H9 (cell line): ENCODE measurements around the gene IL1RAPL2. TPM values are rescaled to one million over a fixed set of nuclear protein-coding genes. Genes with fewer than 3 reads are reported as not detected.

Experiments used
- DNase-seq: peaks from one replicate; pipeline ENCODE4 v3.0.0-alpha.2; 2017
- H2AFZ ChIP-seq: one replicate; pipeline ENCODE4 v1.6.1; 2013; ENCODE audit warnings: mild to moderate bottlenecking, low read length, control low read depth, moderate library complexity
- H2AK5ac ChIP-seq: 2 replicates; pipeline ENCODE4 v1.6.1; 2013; ENCODE audit warnings: low read length, control low read depth, mixed read lengths; ENCODE audit not compliant: insufficient read length
- H2BK120ac ChIP-seq: one replicate; pipeline ENCODE4 v1.6.1; 2013; ENCODE audit warnings: low read depth, mild to moderate bottlenecking, low read length, control low read depth, inconsistent platforms; ENCODE audit not compliant: poor library complexity, severe bottlenecking
- H2BK12ac ChIP-seq: 2 replicates; pipeline ENCODE4 v1.6.1; 2013; ENCODE audit warnings: low read length, control low read depth, mixed read lengths, low read depth; ENCODE audit not compliant: insufficient read length
- H2BK15ac ChIP-seq: 2 replicates; pipeline ENCODE4 v1.6.1; 2013; ENCODE audit warnings: low read depth, low read length, control low read depth
- H2BK20ac ChIP-seq: one replicate; pipeline ENCODE4 v1.6.1; 2013; ENCODE audit warnings: low read depth, mild to moderate bottlenecking, low read length, control low read depth, inconsistent platforms; ENCODE audit not compliant: poor library complexity, severe bottlenecking
- H2BK5ac ChIP-seq: 2 replicates; pipeline ENCODE4 v1.6.1; 2013; ENCODE audit warnings: low read length, control low read depth, mixed read lengths; ENCODE audit not compliant: insufficient read length
- H3K14ac ChIP-seq: 2 replicates; pipeline ENCODE4 v1.6.1; 2013; ENCODE audit warnings: low read length, control low read depth; ENCODE audit not compliant: insufficient read depth
- H3K18ac ChIP-seq: 2 replicates; pipeline ENCODE4 v1.6.1; 2013; ENCODE audit warnings: low read depth, mild to moderate bottlenecking, mixed read lengths, low read length, control low read depth; ENCODE audit not compliant: insufficient read length
- H3K23ac ChIP-seq: 2 replicates; pipeline ENCODE4 v1.6.1; 2013; ENCODE audit warnings: low read length, control low read depth, mixed read lengths, low read depth; ENCODE audit not compliant: insufficient read length
- H3K23me2 ChIP-seq: 2 replicates; pipeline ENCODE4 v1.6.1; 2013; ENCODE audit warnings: low read depth, mild to moderate bottlenecking, mixed read lengths, low read length, control low read depth; ENCODE audit not compliant: insufficient read length, poor library complexity, severe bottlenecking
- H3K27ac ChIP-seq: 2 replicates; pipeline ENCODE4 v1.5.1; 2013; ENCODE audit warnings: low read length, control low read depth, mixed read lengths, low read depth; ENCODE audit not compliant: insufficient read length
- H3K27me3 ChIP-seq: 2 replicates; pipeline ENCODE4 v1.6.1; 2013; ENCODE audit warnings: low read length, control low read depth, inconsistent platforms; ENCODE audit not compliant: insufficient read depth
- H3K4ac ChIP-seq: 2 replicates; pipeline ENCODE4 v1.6.1; 2013; ENCODE audit warnings: low read depth, mild to moderate bottlenecking, control low read depth, inconsistent platforms, low read length, moderate library complexity
- H3K4me1 ChIP-seq: 2 replicates; pipeline ENCODE4 v1.6.1; 2013; ENCODE audit warnings: low read length, control low read depth, inconsistent platforms; ENCODE audit not compliant: insufficient read depth
- H3K4me2 ChIP-seq: 2 replicates; pipeline ENCODE4 v1.6.1; 2013; ENCODE audit warnings: low read length, control low read depth, mixed read lengths; ENCODE audit not compliant: insufficient read length, insufficient read depth
- H3K56ac ChIP-seq: 2 replicates; pipeline ENCODE4 v1.6.1; 2013; ENCODE audit warnings: low read depth, mild to moderate bottlenecking, mixed read lengths, low read length, control low read depth; ENCODE audit not compliant: insufficient read length
- H3K79me1 ChIP-seq: 2 replicates; pipeline ENCODE4 v1.6.1; 2013; ENCODE audit warnings: low read depth, mild to moderate bottlenecking, moderate library complexity, low read length, control low read depth, inconsistent platforms; ENCODE audit not compliant: insufficient read depth, poor library complexity, severe bottlenecking
- H3K79me2 ChIP-seq: 2 replicates; pipeline ENCODE4 v1.6.1; 2013; ENCODE audit warnings: low read length, control low read depth, inconsistent platforms; ENCODE audit not compliant: insufficient read depth
- H3K9ac ChIP-seq: 2 replicates; pipeline ENCODE4 v1.6.1; 2013; ENCODE audit warnings: low read length, control low read depth, mixed read lengths; ENCODE audit not compliant: insufficient read length; ENCODE audit errors: extremely low read depth
- H3K9me3 ChIP-seq: one replicate; pipeline ENCODE4 v1.6.1; 2013; ENCODE audit warnings: low read depth, low read length, inconsistent platforms; ENCODE audit not compliant: control insufficient read depth
- H3T11ph ChIP-seq: one replicate; pipeline ENCODE4 v1.6.1; 2013; ENCODE audit warnings: mild to moderate bottlenecking, low read length, control low read depth, inconsistent platforms
- H4K20me1 ChIP-seq: one replicate; pipeline ENCODE4 v1.6.1; 2013; ENCODE audit not compliant: control insufficient read depth, insufficient read length, insufficient read depth
- H4K5ac ChIP-seq: 2 replicates; pipeline ENCODE4 v1.6.1; 2013; ENCODE audit warnings: low read depth, mild to moderate bottlenecking, mixed read lengths, low read length, control low read depth; ENCODE audit not compliant: insufficient read length
- H4K8ac ChIP-seq: replicated peaks from 2 replicates; pipeline ENCODE4 v1.6.1; 2013; ENCODE audit warnings: low read length, control low read depth, mixed read lengths, low read depth; ENCODE audit not compliant: insufficient read length
- H4K91ac ChIP-seq: 2 replicates; pipeline ENCODE4 v1.6.1; 2013; ENCODE audit warnings: low read depth, mild to moderate bottlenecking, moderate library complexity, mixed read lengths, low read length, control low read depth; ENCODE audit not compliant: insufficient read length
- H3K27ac Mint-ChIP-seq, 3 experiments: 2 replicates in 2 of 3; 3 replicates in 1 of 3; pipeline ENCODE4 v1.8.0; 2020 to 2021; ENCODE audit warnings: mixed read lengths in 3 of 3, mild to moderate bottlenecking in 1 of 3, moderate library complexity in 1 of 3
- H3K27me3 Mint-ChIP-seq: 2 replicates; pipeline ENCODE4 v1.8.0; 2021; ENCODE audit warnings: low read depth, mild to moderate bottlenecking, moderate library complexity, mixed read lengths
- H3K36me3 Mint-ChIP-seq, 3 experiments: 2 replicates in 2 of 3; 3 replicates in 1 of 3; pipeline ENCODE4 v1.8.0; 2020 to 2021; ENCODE audit warnings: low read depth in 3 of 3, mixed read lengths in 3 of 3; ENCODE audit not compliant: insufficient read depth in 1 of 3
- H3K4me1 Mint-ChIP-seq, 2 experiments: 2 replicates each; pipeline ENCODE4 v1.8.0; 2020; ENCODE audit warnings: mixed read lengths in 2 of 2
- H3K4me3 Mint-ChIP-seq, 2 experiments: 2 replicates in 1 of 2; 3 replicates in 1 of 2; pipeline ENCODE4 v1.8.0; 2020 to 2021; ENCODE audit warnings: mild to moderate bottlenecking in 2 of 2, mixed read lengths in 2 of 2, moderate library complexity in 1 of 2
- H3K9me3 Mint-ChIP-seq, 2 experiments: 2 replicates in 1 of 2; 3 replicates in 1 of 2; pipeline ENCODE4 v1.8.0; 2020; ENCODE audit warnings: mild to moderate bottlenecking in 2 of 2, mixed read lengths in 2 of 2, moderate library complexity in 1 of 2
- WGBS: extraction: QIAGEN DNeasy Blood & Tissue Kit; methylation state at CpG from one replicate; pipeline ENCODE4 v1.1.7; 2013; ENCODE audit warnings: missing lambda C conversion rate, low lambda C conversion rate, mixed read lengths; ENCODE audit not compliant: insufficient read length; ENCODE audit errors: extremely low coverage; 5-methylcytosine and 5-hydroxymethylcytosine counted together
- total RNA-seq: library from RNA; stranded (reverse); gene quantifications from 2 replicates; pipeline ENCODE4 v1.2.1, GENCODE V29; 2021
- TF ChIP-seq, protein P1 (sequence below): fragments of 200-600 bp; sonication (generic); conservative IDR thresholded peaks from 3 replicates; pipeline ENCODE4 v1.8.0; 2021; ENCODE audit warnings: antibody characterized with exemption, mild to moderate bottlenecking

Gene IL1RAPL2
- total RNA-seq, 1 experiment from 2014 or later, result not detected

GRCh38 chrX:104935581-104935980 lies 369.6 kb downstream of the IL1RAPL2 start:
- Histone ChIP-seq H3K79me1 (no peaks in the 10 kb centered on the region), H2AFZ (no peak overlapping the region), H4K20me1 (no peaks in the 10 kb centered on the region), H2BK120ac (no peak overlapping the region), H2BK20ac (no peak overlapping the region), H4K91ac (no peak overlapping the region), H2BK15ac (no peak overlapping the region), H3K4me2 (no peak overlapping the region), H3K56ac (no peak overlapping the region), H2AK5ac (no peak overlapping the region), H3T11ph (no peak overlapping the region), H3K27ac (no peak overlapping the region), H4K8ac (no peak overlapping the region), H3K4me1 (no peaks in the 10 kb centered on the region), H3K79me2 (no peaks in the 10 kb centered on the region), H3K4ac (no peak overlapping the region), H2BK5ac (no peak overlapping the region), H4K5ac (no peak overlapping the region), H3K14ac (no peak overlapping the region), H3K9ac (no peak overlapping the region), H3K27me3 (no peaks in the 10 kb centered on the region), H2BK12ac (no peak overlapping the region), H3K9me3 (no peaks in the 10 kb centered on the region), H3K18ac (no peak overlapping the region), H3K23me2 (no peaks in the 10 kb centered on the region), H3K23ac (no peak overlapping the region)
- Mint-ChIP-seq H3K4me1 (no peaks in the 10 kb centered on the region), H3K36me3 (no peaks in the 10 kb centered on the region), H3K27ac (no peak overlapping the region), H3K9me3 (peaks cover 0 to 35% of the 10 kb centered on the region in 2 experiments; a peak in 3 of 5 replicates), H3K4me3 (no peak overlapping the region), H3K27me3 (no peaks in the 10 kb centered on the region)
- TF ChIP-seq, protein P1, sequence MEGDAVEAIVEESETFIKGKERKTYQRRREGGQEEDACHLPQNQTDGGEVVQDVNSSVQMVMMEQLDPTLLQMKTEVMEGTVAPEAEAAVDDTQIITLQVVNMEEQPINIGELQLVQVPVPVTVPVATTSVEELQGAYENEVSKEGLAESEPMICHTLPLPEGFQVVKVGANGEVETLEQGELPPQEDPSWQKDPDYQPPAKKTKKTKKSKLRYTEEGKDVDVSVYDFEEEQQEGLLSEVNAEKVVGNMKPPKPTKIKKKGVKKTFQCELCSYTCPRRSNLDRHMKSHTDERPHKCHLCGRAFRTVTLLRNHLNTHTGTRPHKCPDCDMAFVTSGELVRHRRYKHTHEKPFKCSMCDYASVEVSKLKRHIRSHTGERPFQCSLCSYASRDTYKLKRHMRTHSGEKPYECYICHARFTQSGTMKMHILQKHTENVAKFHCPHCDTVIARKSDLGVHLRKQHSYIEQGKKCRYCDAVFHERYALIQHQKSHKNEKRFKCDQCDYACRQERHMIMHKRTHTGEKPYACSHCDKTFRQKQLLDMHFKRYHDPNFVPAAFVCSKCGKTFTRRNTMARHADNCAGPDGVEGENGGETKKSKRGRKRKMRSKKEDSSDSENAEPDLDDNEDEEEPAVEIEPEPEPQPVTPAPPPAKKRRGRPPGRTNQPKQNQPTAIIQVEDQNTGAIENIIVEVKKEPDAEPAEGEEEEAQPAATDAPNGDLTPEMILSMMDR, result no peak
- no CpG with 5 or more reads among the region's 2 CpGs for WGBS
- DNase-seq, result no peak
